CD14-positive monocyte (primary cell): ENCODE data around the gene PLIN3. TPM values are rescaled to one million over a fixed set of nuclear protein-coding genes. Genes with fewer than 3 reads are reported as not detected.
"Not testable (repeated sequence)": the region's sequence is repeated elsewhere in the genome, so short reads cannot be mapped to it uniquely, and the experiment has no call there.

ENCODE experiments used
- DNase-seq, 3 donors: peaks; one replicate each; pipeline ENCODE4 v3.0.0-alpha.2; 2011 to 2022
- H2AFZ ChIP-seq: 2 replicates; pipeline ENCODE4 v1.6.0; 2012; ENCODE audit warnings: mild to moderate bottlenecking, low read depth, low read length, inconsistent platforms; ENCODE audit not compliant: insufficient read depth, poor library complexity, severe bottlenecking
- H3K27ac ChIP-seq, 2 donors: 1 replicate in 1 of 2; 2 replicates in 1 of 2; pipeline ENCODE4 v1.5.1; 2012 to 2013; ENCODE audit warnings: low read length in 2 of 2, control low read depth in 1 of 2, inconsistent platforms in 1 of 2, low read depth in 1 of 2, mild to moderate bottlenecking in 1 of 2
- H3K27me3 ChIP-seq, 2 donors: one replicate each; pipeline versions ENCODE4 v1.6.0 to v1.6.1; 2011 to 2013; ENCODE audit warnings: low read length in 2 of 2; ENCODE audit not compliant: control insufficient read depth in 2 of 2, insufficient read depth in 2 of 2
- H3K36me3 ChIP-seq, 2 donors: replicated peaks in 1 of 2; 1 replicate in 1 of 2; 2 replicates in 1 of 2; pipeline versions ENCODE4 v1.5.1 to v1.6.1; 2012 to 2013; ENCODE audit warnings: low read length in 2 of 2, control low read depth in 1 of 2, inconsistent platforms in 1 of 2, mild to moderate bottlenecking in 1 of 2; ENCODE audit not compliant: insufficient read depth in 2 of 2, control insufficient read depth in 1 of 2
- H3K4me1 ChIP-seq, 2 donors: 1 replicate in 1 of 2; 2 replicates in 1 of 2; pipeline versions ENCODE4 v1.5.1 to v1.6.1; 2012 to 2013; ENCODE audit warnings: low read length in 2 of 2, control low read depth in 1 of 2, inconsistent platforms in 1 of 2, mild to moderate bottlenecking in 1 of 2, moderate library complexity in 1 of 2; ENCODE audit not compliant: insufficient read depth in 2 of 2, control insufficient read depth in 1 of 2
- H3K4me2 ChIP-seq: replicated peaks from 2 replicates; pipeline ENCODE3; 2012; ENCODE audit warnings: low read length, moderate library complexity, mild to moderate bottlenecking; ENCODE audit not compliant: poor library complexity, severe bottlenecking; ENCODE audit errors: extremely low read depth
- H3K4me3 ChIP-seq, 3 experiments: fragments of 200-600 bp in 1 of 3; sonication (generic) in 1 of 3; replicated peaks in 1 of 3; 1 replicate in 2 of 3; 2 replicates in 1 of 3; pipeline ENCODE4 v1.5.1; 2011 to 2013; ENCODE audit warnings: low read length in 3 of 3, mild to moderate bottlenecking in 3 of 3, control low read depth in 2 of 3, low read depth in 2 of 3, inconsistent platforms in 1 of 3, moderate library complexity in 1 of 3
- H3K79me2 ChIP-seq: 2 replicates; pipeline ENCODE4 v1.6.0; 2012; ENCODE audit warnings: mild to moderate bottlenecking, control low read depth, inconsistent platforms, low read length, moderate library complexity; ENCODE audit not compliant: insufficient read depth
- H3K9ac ChIP-seq: 2 replicates; pipeline ENCODE4 v1.6.0; 2017; ENCODE audit warnings: low read length, mild to moderate bottlenecking; ENCODE audit not compliant: insufficient read depth, poor library complexity, severe bottlenecking
- H3K9me3 ChIP-seq, 2 donors: replicated peaks in 1 of 2; 1 replicate in 1 of 2; 2 replicates in 1 of 2; pipeline versions ENCODE4 v1.5.1 to v1.6.1; 2012 to 2013; ENCODE audit warnings: low read length in 2 of 2, control low read depth in 1 of 2; ENCODE audit not compliant: control insufficient read depth in 1 of 2, insufficient read depth in 1 of 2
- H4K20me1 ChIP-seq: 2 replicates; pipeline ENCODE4 v1.6.0; 2012; ENCODE audit warnings: mild to moderate bottlenecking, low read length, control low read depth, moderate library complexity; ENCODE audit not compliant: insufficient read depth
- H3K27ac Mint-ChIP-seq, 7 donors: one replicate each; pipeline ENCODE4 v1.8.0; 2020; ENCODE audit warnings: mild to moderate bottlenecking in 7 of 7, mixed read lengths in 7 of 7, moderate library complexity in 6 of 7, inconsistent platforms in 2 of 7
- H3K27me3 Mint-ChIP-seq, 3 donors: one replicate each; pipeline ENCODE4 v1.8.0; 2021 to 2022; ENCODE audit warnings: low read depth in 3 of 3, mild to moderate bottlenecking in 3 of 3, mixed read lengths in 3 of 3, moderate library complexity in 3 of 3, inconsistent platforms in 1 of 3
- H3K36me3 Mint-ChIP-seq, 2 donors: one replicate each; pipeline ENCODE4 v1.8.0; 2020; ENCODE audit warnings: mixed read lengths in 2 of 2, inconsistent platforms in 1 of 2, mild to moderate bottlenecking in 1 of 2
- H3K4me1 Mint-ChIP-seq: one replicate; pipeline ENCODE4 v1.8.0; 2020; ENCODE audit warnings: mild to moderate bottlenecking, mixed read lengths
- H3K4me3 Mint-ChIP-seq, 2 donors: one replicate each; pipeline ENCODE4 v1.8.0; 2020; ENCODE audit warnings: mild to moderate bottlenecking in 2 of 2, mixed read lengths in 2 of 2, moderate library complexity in 1 of 2
- H3K9me3 Mint-ChIP-seq, 7 donors: one replicate each; pipeline ENCODE4 v1.8.0; 2020 to 2022; ENCODE audit warnings: mixed read lengths in 7 of 7, mild to moderate bottlenecking in 6 of 7, moderate library complexity in 6 of 7, inconsistent platforms in 2 of 7
- CTCF ChIP-seq: fragments of 200-600 bp; IDR thresholded peaks from one replicate; pipeline ENCODE4 v1.8.0; 2022; ENCODE audit warnings: antibody characterized with exemption, mild to moderate bottlenecking
- WGBS: methylation state at CpG from one replicate; pipeline ENCODE4 v1.1.5; 2013; ENCODE audit warnings: missing lambda C conversion rate; ENCODE audit not compliant: insufficient coverage; 5-methylcytosine and 5-hydroxymethylcytosine counted together
- intact Hi-C, 2 donors: fragments of 100-400 bp; cut with micrococcal nuclease; formaldehyde crosslinking; loops; one replicate each; pipeline versions ENCODE4 v1.15.0 to v1.15.1; 2023
- polyA plus RNA-seq, 3 donors: library from polyadenylated mRNA; depleted of rRNA in 1 of 3; unstranded in 2 of 3; stranded (reverse) in 1 of 3; fragments of 300-500 nt in 2 of 3; fragments of >200 nt in 1 of 3; fragmentation: Illumina TruSeq in 2 of 3; gene quantifications; 1 replicate in 2 of 3; 2 replicates in 1 of 3; pipeline ENCODE4 v1.2.3, GENCODE V29; 2012 to 2021

The PLIN3 gene
- polyA plus RNA-seq, 3 donors = 78.8 to 151 (median 138) TPM

- TF ChIP-seq CTCF = no peak
- Histone ChIP-seq H3K9ac (no peak overlapping the region), H3K27me3 (no peaks in the 10 kb centered on the region), H3K9me3 (no peaks in the 10 kb centered on the region), H2AFZ (no peak overlapping the region), H3K27ac (no peak overlapping the region), H3K79me2 (no peaks in the 10 kb centered on the region), H4K20me1 (peaks cover 4% of the 10 kb centered on the region), H3K4me3 (no peak overlapping the region), H3K36me3 (peaks cover 0 to 11% of the 10 kb centered on the region in 2 donors), H3K4me1 (peaks cover 15 to 17% of the 10 kb centered on the region in 2 donors), H3K4me2 (no peak overlapping the region)
- Mint-ChIP-seq H3K9me3 (peaks cover 0 to 3% (median 0%) of the 10 kb centered on the region in 7 donors), H3K27me3 (peaks cover 0 to 9% (median 2%) of the 10 kb centered on the region in 3 donors), H3K4me3 (no peak overlapping the region), H3K36me3 (peaks cover 14% of the 10 kb centered on the region in 2 donors), H3K27ac (no peak overlapping the region), H3K4me1 (peaks cover 24% of the 10 kb centered on the region)
- DNase-seq = no peak
- intact Hi-C loops = no loop called here
- 96% methylated on average over 22 of the region's 22 CpGs for WGBS
Observed at GRCh38 chr19:4891066-4891465, 23.6 kb upstream of the PLIN3 start.

GRCh38 chr19:4889034-4889815, 21.8 kb upstream of the PLIN3 start:
- Mint-ChIP-seq H3K9me3 (peaks cover 0 to 3% (median 0%) of the 10 kb centered on the region in 7 donors), H3K27ac (peak overlapping the region in 1 of 7 donors; percentile 62), H3K4me1 (peaks cover 6% of the 10 kb centered on the region), H3K4me3 (no peak overlapping the region), H3K27me3 (peaks cover 0 to 9% (median 0%) of the 10 kb centered on the region in 3 donors), H3K36me3 (peaks cover 14% of the 10 kb centered on the region in 2 donors)
- Histone ChIP-seq H3K4me3 (no peak overlapping the region), H2AFZ (no peak overlapping the region), H3K9ac (no peak overlapping the region), H3K36me3 (peaks cover 0 to 11% of the 10 kb centered on the region in 2 donors), H4K20me1 (no peaks in the 10 kb centered on the region), H3K79me2 (no peaks in the 10 kb centered on the region), H3K27ac (no peak overlapping the region), H3K4me2 (no peak overlapping the region), H3K9me3 (no peaks in the 10 kb centered on the region), H3K27me3 (no peaks in the 10 kb centered on the region), H3K4me1 (no peaks in the 10 kb centered on the region)
- TF ChIP-seq CTCF = no peak
- DNase-seq = no peak
- intact Hi-C loops = no loop called here
- 100% methylated on average over 3 of the region's 14 CpGs for WGBS

GRCh38 chr19:4887803-4888202, 20.3 kb upstream of the PLIN3 start:
- H3K4me1 Mint-ChIP-seq, H4K20me1 ChIP-seq, H3K4me2 ChIP-seq, DNase-seq, H3K27me3 Mint-ChIP-seq, H3K4me3 Mint-ChIP-seq, H3K4me1 ChIP-seq, H3K9me3 ChIP-seq, H3K27me3 ChIP-seq, H3K9ac ChIP-seq, H2AFZ ChIP-seq, H3K27ac ChIP-seq, H3K79me2 ChIP-seq, H3K4me3 ChIP-seq, H3K27ac Mint-ChIP-seq, H3K9me3 Mint-ChIP-seq, intact Hi-C loops: not testable (repeated sequence)
- WGBS = no CpG with 5 or more reads among the region's 6 CpGs
- H3K36me3 ChIP-seq = peaks cover 0 to 11% of the 10 kb centered on the region in 2 donors
- H3K36me3 Mint-ChIP-seq = peaks cover 14% of the 10 kb centered on the region in 2 donors
